ENCODE data around the gene METTL17.
"Not testable (repeated sequence)": the region's sequence is repeated elsewhere in the genome, so short reads cannot be mapped to it uniquely, and the experiment has no call there.

METTL17 gene

DNA sequence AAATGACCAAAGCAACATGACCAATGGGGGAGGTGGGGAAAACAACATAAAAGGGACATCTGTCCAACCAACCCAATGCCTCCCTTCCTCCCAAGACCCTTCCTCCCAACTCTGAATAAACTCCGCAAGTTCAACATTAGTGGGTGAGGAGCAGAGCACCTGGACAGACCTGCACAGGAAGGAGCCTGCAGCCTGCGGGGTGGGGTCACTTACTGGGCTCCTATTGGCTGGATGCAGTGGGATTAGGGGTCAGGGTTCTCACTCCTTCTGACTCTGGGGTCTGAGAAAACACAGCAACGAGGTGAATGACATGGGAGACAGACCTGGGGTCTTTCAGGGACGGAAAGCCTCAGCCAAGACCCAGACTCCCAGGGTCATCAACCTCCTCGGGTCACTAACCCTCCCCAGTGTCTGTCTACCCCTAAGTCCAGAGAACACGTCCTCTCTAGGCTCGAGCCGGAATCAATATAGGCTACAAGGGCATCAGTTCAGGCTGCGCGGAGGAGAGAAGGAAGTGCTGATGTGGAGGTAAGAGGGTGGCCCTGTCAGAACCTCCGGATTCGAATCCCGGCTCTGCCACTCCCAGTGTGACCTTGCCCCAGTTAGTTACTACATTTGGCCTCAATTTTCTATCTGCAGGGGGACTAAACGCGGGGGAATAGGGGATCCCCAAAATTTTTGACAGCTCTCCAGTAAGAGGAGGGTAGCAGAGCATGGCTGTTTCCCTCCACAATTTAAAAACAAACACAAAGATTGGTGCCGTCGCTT lies 34.2 kb downstream of the METTL17 start:
- in situ Hi-C loops (cut with MboI; ENCODE audit: low sequenced_read_pairs): no loop called here

GRCh38 chr14:21024585-21025370 lies 35.0 kb downstream of the METTL17 start, which contains the start of gene NDRG2:
Gene NDRG2 (minus strand): TSS chr14:21025061. CDS start chr14:21023315, 1,746 bp downstream.
- in situ Hi-C loops (cut with MboI; ENCODE audit: low sequenced_read_pairs): no loop called here

- in situ Hi-C loops (cut with MboI; ENCODE audit: low sequenced_read_pairs): no loop called here
Observed at GRCh38 chr14:21025371-21026273, 35.8 kb downstream of the METTL17 start.

GRCh38 chr14:21026274-21026987 lies 36.7 kb downstream of the METTL17 start:
- in situ Hi-C loops (cut with MboI; ENCODE audit: low sequenced_read_pairs): no loop called here

DNA sequence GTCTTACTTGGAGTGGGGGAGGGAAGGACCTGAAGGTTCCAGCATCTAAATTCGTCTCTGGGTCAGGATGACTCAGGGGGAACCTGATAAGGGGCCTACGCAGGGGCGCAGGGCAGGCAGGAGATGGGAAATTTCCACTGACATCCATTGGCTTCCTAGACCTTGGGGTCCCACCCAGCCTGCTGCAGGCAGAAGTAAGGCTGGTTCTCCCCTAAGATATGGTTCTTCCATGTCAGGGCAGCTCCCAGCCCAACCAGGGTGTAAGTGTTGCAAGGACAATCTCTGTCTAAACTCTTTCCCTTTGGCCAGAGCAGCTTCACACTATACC lies 37.2 kb downstream of the METTL17 start:
- in situ Hi-C loops (cut with MboI; ENCODE audit: low sequenced_read_pairs): no loop called here

- in situ Hi-C loops (cut with MboI; ENCODE audit: low sequenced_read_pairs): no loop called here
Observed at GRCh38 chr14:21029917-21030316, 40.1 kb downstream of the METTL17 start, which contains the start of gene TPPP2. Gene TPPP2 (plus strand): TSS chr14:21030217. CDS start chr14:21030582, 365 bp downstream.

DNA sequence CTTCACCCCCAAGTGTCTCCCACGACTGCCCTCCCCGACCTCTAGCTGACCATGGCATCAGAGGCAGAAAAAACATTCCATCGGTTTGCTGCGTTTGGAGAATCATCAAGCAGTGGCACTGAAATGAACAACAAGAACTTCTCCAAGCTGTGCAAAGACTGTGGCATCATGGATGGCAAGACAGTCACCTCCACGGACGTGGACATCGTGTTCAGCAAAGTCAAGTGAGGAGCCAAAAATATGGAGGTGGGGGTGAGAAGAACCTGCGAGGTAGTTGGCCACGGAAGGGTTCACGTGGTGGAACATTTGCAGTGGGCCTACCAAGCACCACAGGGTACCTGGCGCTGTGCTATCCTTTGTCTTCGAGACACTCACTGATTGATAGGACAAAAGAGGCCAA lies 40.8 kb downstream of the METTL17 start:
- in situ Hi-C loops (cut with MboI; ENCODE audit: low sequenced_read_pairs): no loop called here

GRCh38 chr14:21032326-21033132 lies 42.7 kb downstream of the METTL17 start:
- in situ Hi-C loops (cut with MboI; ENCODE audit: low sequenced_read_pairs): no loop called here

DNA sequence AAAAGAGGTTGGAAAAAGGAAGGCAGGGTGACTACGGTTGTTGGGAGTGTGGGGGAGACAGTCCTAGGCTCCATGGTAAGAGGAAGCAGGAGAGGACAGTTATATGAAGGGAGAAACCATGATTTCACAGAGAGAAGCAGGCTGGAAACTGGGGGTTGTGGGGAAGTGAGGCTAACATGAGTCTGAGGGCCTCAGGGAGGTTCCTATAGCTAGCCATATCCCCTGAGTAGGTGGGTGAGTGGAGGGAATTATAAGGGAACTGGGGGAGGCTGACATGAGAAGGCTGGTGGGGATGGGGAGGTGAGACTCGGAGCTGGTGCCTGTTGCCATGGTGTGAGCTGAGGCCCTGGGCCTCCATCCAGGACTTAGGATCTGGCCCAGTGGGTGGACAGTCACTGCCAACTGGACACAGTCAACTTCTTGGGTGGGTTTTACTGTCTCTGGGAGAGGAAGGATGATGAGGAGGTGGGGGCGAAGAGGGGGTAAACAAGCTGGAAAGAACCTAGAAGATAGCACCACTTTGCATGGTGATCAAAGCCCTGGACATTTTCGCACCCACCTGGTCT lies 43.4 kb downstream of the METTL17 start:
- in situ Hi-C loops (cut with MboI; ENCODE audit: low sequenced_read_pairs): no loop called here

GRCh38 chr14:21034707-21035106 lies 44.9 kb downstream of the METTL17 start, which contains the start of gene RNASE13:
Gene RNASE13 (minus strand): TSS chr14:21034807. CDS start chr14:21034288, 519 bp downstream.
- in situ Hi-C loops (cut with MboI; ENCODE audit: low sequenced_read_pairs): no loop called here

- in situ Hi-C loops (cut with MboI; ENCODE audit: low sequenced_read_pairs): no loop called here
Observed at GRCh38 chr14:21036751-21037150, 47.0 kb downstream of the METTL17 start.

- in situ Hi-C loops (cut with MboI; ENCODE audit: low sequenced_read_pairs): no loop called here
Observed at GRCh38 chr14:21037156-21037555, 47.4 kb downstream of the METTL17 start.

GRCh38 chr14:21038441-21039422 lies 49.0 kb downstream of the METTL17 start:
- in situ Hi-C loops (cut with MboI; ENCODE audit: low sequenced_read_pairs): no loop called here

- in situ Hi-C loops (cut with MboI; ENCODE audit: low sequenced_read_pairs): no loop called here
Observed at GRCh38 chr14:21039585-21040369, 50.0 kb downstream of the METTL17 start.

DNA sequence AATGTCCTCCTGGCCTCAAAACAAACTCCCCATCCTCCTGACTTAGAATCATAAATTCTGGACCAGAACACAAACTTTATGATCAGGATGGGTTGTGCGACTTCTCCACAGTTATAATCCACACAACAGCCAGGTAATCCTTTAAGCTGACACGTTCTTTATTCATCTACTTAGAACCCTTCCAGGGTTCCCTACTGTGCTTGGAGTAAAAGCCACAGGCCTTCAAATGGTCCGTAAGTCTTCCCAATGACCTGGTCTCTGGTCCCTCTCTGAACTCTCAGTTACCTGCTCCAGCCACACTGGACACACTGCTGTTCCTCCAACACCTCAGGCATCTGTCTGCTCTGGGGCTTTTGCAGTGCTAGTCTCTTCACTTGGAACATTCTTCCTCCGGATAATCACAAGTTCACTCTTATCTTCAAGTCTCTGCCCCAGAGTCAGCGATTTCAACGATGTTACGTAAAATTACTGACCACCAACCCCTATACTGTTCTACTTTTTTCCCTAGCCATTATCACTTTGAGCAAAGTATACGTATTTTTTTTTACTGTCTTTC lies 50.7 kb downstream of the METTL17 start:
- in situ Hi-C loops (cut with MboI; ENCODE audit: low sequenced_read_pairs): no loop called here

DNA sequence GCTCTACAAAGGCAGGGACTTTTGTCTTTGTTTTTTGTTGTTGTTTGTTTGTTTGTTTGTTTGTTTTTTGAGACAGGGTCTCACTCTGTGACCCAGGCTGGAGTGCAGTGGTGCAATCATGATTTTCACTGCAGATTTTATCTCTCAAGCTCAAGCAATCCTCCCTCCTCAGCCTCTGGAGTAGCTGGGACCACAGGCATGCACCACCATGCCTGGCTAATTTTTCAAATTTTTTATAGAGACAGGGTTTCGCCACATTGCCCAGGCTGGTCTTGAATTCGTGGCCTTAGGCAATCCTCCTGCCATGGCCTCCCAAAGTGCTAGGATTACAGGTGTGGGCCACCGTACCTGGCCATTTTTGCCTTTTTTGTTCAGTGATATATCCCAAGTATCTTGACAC lies 51.2 kb downstream of the METTL17 start:
- in situ Hi-C loops (cut with MboI; ENCODE audit: low sequenced_read_pairs): not testable (repeated sequence)

All from HL-60/S4 (cell line).